Naive thymus-derived CD4-positive, alpha-beta T cell (primary cell): ENCODE data around the gene NISCH. TPM values are rescaled to one million over a fixed set of nuclear protein-coding genes. Genes with fewer than 3 reads are reported as not detected.

Experiments
- ATAC-seq: fragments of 150-1000 bp; cut with Tn5 transposase; 2 replicates; pipeline ENCODE4 v1.10.0; 2021; ENCODE audit warnings: mild to moderate bottlenecking, moderate library complexity
- CTCF ChIA-PET: fragments of 350-600 bp; sonication (Branson Sonifier 250); formaldehyde crosslinking; loops from one replicate; lab custom pipeline; 2021; ENCODE audit warnings: antibody characterized with exemption; lab: Charles Lee
- POLR2A ChIA-PET: fragments of 350-600 bp; sonication (Branson Sonifier 250); formaldehyde crosslinking; loops from one replicate; lab custom pipeline; 2021; ENCODE audit warnings: antibody characterized with exemption, inconsistent platforms; lab: Charles Lee
- DNase-seq, 9 donors: peaks; one replicate each; pipeline versions ENCODE4 v3.0.0 to v3.0.0-alpha.2; 2020 to 2022; ENCODE audit warnings: mixed read lengths in 1 of 9
- H3K27ac ChIP-seq: one replicate; pipeline ENCODE4 v1.7.0; 2013; ENCODE audit warnings: mild to moderate bottlenecking, low read depth, low read length, moderate library complexity
- H3K27me3 ChIP-seq, 2 donors: one replicate each; pipeline ENCODE4 v1.7.0; 2013; ENCODE audit warnings: low read length in 2 of 2, mild to moderate bottlenecking in 2 of 2, moderate library complexity in 2 of 2; ENCODE audit not compliant: control insufficient read depth in 2 of 2, insufficient read depth in 2 of 2
- H3K36me3 ChIP-seq, 3 experiments: 1 replicate in 2 of 3; 2 replicates in 1 of 3; pipeline ENCODE4 v1.7.0; 2013; ENCODE audit warnings: low read length in 3 of 3, mild to moderate bottlenecking in 3 of 3, moderate library complexity in 1 of 3; ENCODE audit not compliant: insufficient read depth in 3 of 3, control insufficient read depth in 2 of 3
- H3K4me1 ChIP-seq, 2 donors: one replicate each; pipeline ENCODE4 v1.7.0; 2013; ENCODE audit warnings: low read length in 2 of 2, mild to moderate bottlenecking in 2 of 2, moderate library complexity in 1 of 2; ENCODE audit not compliant: control insufficient read depth in 2 of 2, insufficient read depth in 2 of 2
- H3K4me3 ChIP-seq: 2 replicates; pipeline ENCODE4 v1.7.0; 2013; ENCODE audit warnings: mild to moderate bottlenecking, low read length
- H3K9me3 ChIP-seq, 3 experiments: 1 replicate in 2 of 3; 2 replicates in 1 of 3; pipeline ENCODE4 v1.7.0; 2013; ENCODE audit warnings: low read length in 3 of 3; ENCODE audit not compliant: control insufficient read depth in 2 of 3
- H3K27ac Mint-ChIP-seq, 9 donors: one replicate each; pipeline ENCODE4 v1.8.0; 2020 to 2022; ENCODE audit warnings: mixed read lengths in 9 of 9, mild to moderate bottlenecking in 8 of 9, moderate library complexity in 5 of 9, inconsistent platforms in 2 of 9
- H3K27me3 Mint-ChIP-seq, 5 donors: one replicate each; pipeline ENCODE4 v1.8.0; 2021 to 2022; ENCODE audit warnings: mixed read lengths in 5 of 5, mild to moderate bottlenecking in 1 of 5
- H3K36me3 Mint-ChIP-seq, 5 donors: one replicate each; pipeline ENCODE4 v1.8.0; 2020 to 2022; ENCODE audit warnings: mixed read lengths in 5 of 5, mild to moderate bottlenecking in 3 of 5, inconsistent platforms in 1 of 5
- H3K4me1 Mint-ChIP-seq, 7 donors: one replicate each; pipeline ENCODE4 v1.8.0; 2020 to 2022; ENCODE audit warnings: mixed read lengths in 7 of 7, mild to moderate bottlenecking in 3 of 7, inconsistent platforms in 1 of 7
- H3K4me3 Mint-ChIP-seq, 10 donors: one replicate each; pipeline ENCODE4 v1.8.0; 2020 to 2022; ENCODE audit warnings: mild to moderate bottlenecking in 10 of 10, mixed read lengths in 10 of 10, moderate library complexity in 6 of 10, inconsistent platforms in 2 of 10
- H3K9me3 Mint-ChIP-seq, 11 donors: one replicate each; pipeline ENCODE4 v1.8.0; 2020 to 2022; ENCODE audit warnings: mixed read lengths in 11 of 11, mild to moderate bottlenecking in 4 of 11, inconsistent platforms in 1 of 11, moderate library complexity in 1 of 11
- intact Hi-C, 2 donors: fragments of 100-400 bp; cut with micrococcal nuclease; formaldehyde crosslinking; loops; one replicate each; pipeline ENCODE4 v1.15.1; 2023
- polyA plus RNA-seq, 2 donors: library from polyadenylated mRNA; unstranded; fragments of 300-500 nt; fragmentation: Illumina TruSeq; gene quantifications; one replicate each; pipeline ENCODE4 v1.2.3, GENCODE V29; 2021
- total RNA-seq, 6 experiments: library from RNA in 5 of 6; stranded (reverse) in 5 of 6; gene quantifications; 1 replicate in 5 of 6; 2 replicates in 1 of 6; pipeline ENCODE4 v1.2.3 and lab custom pipeline; 2021 to 2026

NISCH gene
- total and polyA plus RNA-seq, 7 experiments from 2014 or later, result 21.4 to 210 (median 131) TPM

GRCh38 chr3:52456800-52457183, 1.4 kb downstream of the NISCH start:
- H3K4me1 ChIP-seq, result peaks cover 15 to 23% of the 10 kb centered on the region in 2 donors

GRCh38 chr3:52458031-52458760, 2.8 kb downstream of the NISCH start:
- Mint-ChIP-seq H3K36me3 (peaks cover 0 to 24% (median 5%) of the 10 kb centered on the region in 5 donors), H3K27me3 (no peaks in the 10 kb centered on the region), H3K27ac (peak overlapping the region in 6 of 9 donors; percentile 1 to 99 (median 36))

More at GRCh38 chr3:52456800-52457183, 1.4 kb downstream of the NISCH start:
- peak overlapping the region; percentile 88 for H3K27ac ChIP-seq
- ATAC-seq (no peak), DNase-seq (no peak)
- no peaks in the 10 kb centered on the region for H3K9me3 Mint-ChIP-seq
- H3K4me3 Mint-ChIP-seq, result peak overlapping the region; percentile 87 to 96 (median 93)
- H3K27me3 Mint-ChIP-seq, result no peaks in the 10 kb centered on the region
- CTCF ChIA-PET, result interaction anchor here (0.7 to 1.1 kb wide), 3 partner anchors 9 to 44 kb away, joined by 3 to 5 read pairs (median 3); no protein-coding TSS in a partner anchor
- H3K27me3 ChIP-seq, result no peaks in the 10 kb centered on the region
- H3K9me3 ChIP-seq, result no peaks in the 10 kb centered on the region
- POLR2A ChIA-PET, result interaction anchor here (1.1 to 1.4 kb wide), 3 partner anchors 9 to 15 kb away, joined by 3 to 5 read pairs (median 3); no protein-coding TSS in a partner anchor
- intact Hi-C loops, result loop anchor here (5.0 to 10.0 kb wide), 2 partner anchors 228 to 231 kb away; partner anchors contain the start of genes GNL3 (in 2 of the 2) and PBRM1 (in 2 of the 2)
- H3K36me3 ChIP-seq, result peaks cover 11 to 43% (median 13%) of the 10 kb centered on the region in 3 experiments
- peak overlapping the region; percentile 98 for H3K4me3 ChIP-seq
- H3K4me1 Mint-ChIP-seq, result peaks cover 25 to 47% (median 43%) of the 10 kb centered on the region in 7 donors
- H3K36me3 Mint-ChIP-seq, result peaks cover 0 to 20% (median 5%) of the 10 kb centered on the region in 5 donors
- peak overlapping the region; percentile 71 to 100 (median 97) for H3K27ac Mint-ChIP-seq

GRCh38 chr3:52458770-52459545, 3.6 kb downstream of the NISCH start:
- Histone ChIP-seq H3K9me3 (no peaks in the 10 kb centered on the region), H3K4me3 (no peak overlapping the region), H3K4me1 (peaks cover 18 to 23% of the 10 kb centered on the region in 2 donors), H3K27me3 (no peaks in the 10 kb centered on the region), H3K27ac (no peak overlapping the region), H3K36me3 (peaks cover 11 to 54% (median 13%) of the 10 kb centered on the region in 3 experiments)
- Mint-ChIP-seq H3K27ac (peak overlapping the region in 5 of 9 donors; percentile 22 to 61 (median 45)), H3K4me1 (peaks cover 28 to 53% (median 47%) of the 10 kb centered on the region in 7 donors), H3K27me3 (no peaks in the 10 kb centered on the region), H3K4me3 (no peak overlapping the region), H3K36me3 (peaks cover 0 to 24% (median 6%) of the 10 kb centered on the region in 5 donors), H3K9me3 (no peaks in the 10 kb centered on the region)
- POLR2A ChIA-PET, result interaction anchor here (0.8 to 1.5 kb wide), 2 partner anchors 12 to 77 kb away, joined by 3 to 4 read pairs; partner anchors contain the start of gene UQCC5
- CTCF ChIA-PET, result no interaction called here
- intact Hi-C loops, result loop anchor here (5.0 to 10.0 kb wide), 2 partner anchors 226 to 228 kb away; partner anchors contain the start of genes GNL3 (in 2 of the 2) and PBRM1 (in 2 of the 2)
- DNase-seq (no peak), ATAC-seq (peak; percentile 6)

More at GRCh38 chr3:52458031-52458760, 2.8 kb downstream of the NISCH start:
- no peak for ATAC-seq
- H3K27ac ChIP-seq, result no peak overlapping the region
- Mint-ChIP-seq H3K9me3 (no peaks in the 10 kb centered on the region), H3K4me3 (peak overlapping the region in 6 of 10 donors; percentile 7 to 96 (median 42)), H3K4me1 (peaks cover 29 to 57% (median 53%) of the 10 kb centered on the region in 7 donors)
- intact Hi-C loops, result loop anchor here (5.0 to 10.0 kb wide), 2 partner anchors 227 to 229 kb away; partner anchors contain the start of genes GNL3 (in 2 of the 2) and PBRM1 (in 2 of the 2)
- peaks cover 18 to 23% of the 10 kb centered on the region in 2 donors for H3K4me1 ChIP-seq
- CTCF ChIA-PET, result interaction anchor here (1.1 kb wide), 1 partner anchor 10 kb away, joined by 3 read pairs; no protein-coding TSS in a partner anchor
- H3K27me3 ChIP-seq, result no peaks in the 10 kb centered on the region
- no peak overlapping the region for H3K4me3 ChIP-seq
- no peaks in the 10 kb centered on the region for H3K9me3 ChIP-seq
- peaks cover 11 to 53% (median 13%) of the 10 kb centered on the region in 3 experiments for H3K36me3 ChIP-seq
- POLR2A ChIA-PET, result interaction anchor here (1.5 kb wide), 1 partner anchor 78 kb away, joined by 4 read pairs; the partner anchor contains the start of gene UQCC5
- no peak for DNase-seq

GRCh38 chr3:52461874-52462273, 6.5 kb downstream of the NISCH start:
- H3K36me3 ChIP-seq, result peaks cover 11 to 67% (median 13%) of the 10 kb centered on the region in 3 experiments
- H3K9me3 ChIP-seq, result no peaks in the 10 kb centered on the region
- ATAC-seq, result no peak
- Mint-ChIP-seq H3K27ac (peak overlapping the region in 1 of 9 donors; percentile 53), H3K36me3 (peaks cover 0 to 30% (median 6%) of the 10 kb centered on the region in 5 donors), H3K4me3 (no peak overlapping the region), H3K27me3 (no peaks in the 10 kb centered on the region), H3K9me3 (no peaks in the 10 kb centered on the region), H3K4me1 (peaks cover 15 to 35% (median 24%) of the 10 kb centered on the region in 7 donors)
- CTCF ChIA-PET, result interaction anchor here (1.3 kb wide), 1 partner anchor 10 kb away, joined by 3 read pairs; no protein-coding TSS in a partner anchor
- DNase-seq, result no peak
- no peak overlapping the region for H3K4me3 ChIP-seq
- no peak overlapping the region for H3K27ac ChIP-seq
- H3K4me1 ChIP-seq, result peaks cover under 1 to 3% of the 10 kb centered on the region in 2 donors
- intact Hi-C loops, result no loop called here
- H3K27me3 ChIP-seq, result no peaks in the 10 kb centered on the region
- POLR2A ChIA-PET, result no interaction called here

- H3K9me3 ChIP-seq, result no peaks in the 10 kb centered on the region
- no peaks in the 10 kb centered on the region for H3K27me3 ChIP-seq
- ChIA-PET POLR2A (no interaction called here), CTCF (no interaction called here)
- intact Hi-C loops, result no loop called here
- peaks cover 10 to 23% (median 13%) of the 10 kb centered on the region in 7 donors for H3K4me1 Mint-ChIP-seq
- H3K4me3 ChIP-seq, result no peak overlapping the region
- H3K9me3 Mint-ChIP-seq, result no peaks in the 10 kb centered on the region
- H3K27me3 Mint-ChIP-seq, result no peaks in the 10 kb centered on the region
- no peak overlapping the region for H3K27ac Mint-ChIP-seq
- peaks cover 0 to 27% (median 6%) of the 10 kb centered on the region in 5 donors for H3K36me3 Mint-ChIP-seq
- peak; percentile 30 for ATAC-seq
- peaks cover 6 to 60% (median 12%) of the 10 kb centered on the region in 3 experiments for H3K36me3 ChIP-seq
- H3K27ac ChIP-seq, result no peak overlapping the region
- DNase-seq, result no peak
- peaks cover 0 to 3% of the 10 kb centered on the region in 2 donors for H3K4me1 ChIP-seq
- no peak overlapping the region for H3K4me3 Mint-ChIP-seq
These were observed 8.0 kb downstream of the NISCH start for GRCh38 chr3:52463416-52463815.

GRCh38 chr3:52468336-52468735, 12.9 kb downstream of the NISCH start:
- Mint-ChIP-seq H3K27ac (peak overlapping the region in 6 of 9 donors; percentile 27 to 78 (median 50)), H3K36me3 (peaks cover 0 to 25% (median 3%) of the 10 kb centered on the region in 5 donors), H3K27me3 (no peaks in the 10 kb centered on the region), H3K4me3 (no peak overlapping the region), H3K4me1 (peaks cover 4 to 13% (median 7%) of the 10 kb centered on the region in 7 donors), H3K9me3 (no peaks in the 10 kb centered on the region)
- ATAC-seq (no peak), DNase-seq (no peak)
- ChIA-PET CTCF (no interaction called here), POLR2A (interaction anchor here (0.7 kb wide), 1 partner anchor 17 kb away, joined by 3 read pairs; no protein-coding TSS in a partner anchor)
- Histone ChIP-seq H3K4me1 (no peaks in the 10 kb centered on the region), H3K27me3 (no peaks in the 10 kb centered on the region), H3K9me3 (no peaks in the 10 kb centered on the region), H3K27ac (no peak overlapping the region), H3K4me3 (no peak overlapping the region), H3K36me3 (peaks cover 0 to 64% (median 7%) of the 10 kb centered on the region in 3 experiments)
- intact Hi-C loops, result no loop called here
